ENCODE measurements around the gene TRMT5. TPM values are rescaled to one million over a fixed set of nuclear protein-coding genes. Genes with fewer than 3 reads are reported as not detected.

Gene TRMT5, protein sequence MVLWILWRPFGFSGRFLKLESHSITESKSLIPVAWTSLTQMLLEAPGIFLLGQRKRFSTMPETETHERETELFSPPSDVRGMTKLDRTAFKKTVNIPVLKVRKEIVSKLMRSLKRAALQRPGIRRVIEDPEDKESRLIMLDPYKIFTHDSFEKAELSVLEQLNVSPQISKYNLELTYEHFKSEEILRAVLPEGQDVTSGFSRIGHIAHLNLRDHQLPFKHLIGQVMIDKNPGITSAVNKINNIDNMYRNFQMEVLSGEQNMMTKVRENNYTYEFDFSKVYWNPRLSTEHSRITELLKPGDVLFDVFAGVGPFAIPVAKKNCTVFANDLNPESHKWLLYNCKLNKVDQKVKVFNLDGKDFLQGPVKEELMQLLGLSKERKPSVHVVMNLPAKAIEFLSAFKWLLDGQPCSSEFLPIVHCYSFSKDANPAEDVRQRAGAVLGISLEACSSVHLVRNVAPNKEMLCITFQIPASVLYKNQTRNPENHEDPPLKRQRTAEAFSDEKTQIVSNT
- 17.0 and 17.6 TPM in 2 replicates for total RNA-seq

DNA sequence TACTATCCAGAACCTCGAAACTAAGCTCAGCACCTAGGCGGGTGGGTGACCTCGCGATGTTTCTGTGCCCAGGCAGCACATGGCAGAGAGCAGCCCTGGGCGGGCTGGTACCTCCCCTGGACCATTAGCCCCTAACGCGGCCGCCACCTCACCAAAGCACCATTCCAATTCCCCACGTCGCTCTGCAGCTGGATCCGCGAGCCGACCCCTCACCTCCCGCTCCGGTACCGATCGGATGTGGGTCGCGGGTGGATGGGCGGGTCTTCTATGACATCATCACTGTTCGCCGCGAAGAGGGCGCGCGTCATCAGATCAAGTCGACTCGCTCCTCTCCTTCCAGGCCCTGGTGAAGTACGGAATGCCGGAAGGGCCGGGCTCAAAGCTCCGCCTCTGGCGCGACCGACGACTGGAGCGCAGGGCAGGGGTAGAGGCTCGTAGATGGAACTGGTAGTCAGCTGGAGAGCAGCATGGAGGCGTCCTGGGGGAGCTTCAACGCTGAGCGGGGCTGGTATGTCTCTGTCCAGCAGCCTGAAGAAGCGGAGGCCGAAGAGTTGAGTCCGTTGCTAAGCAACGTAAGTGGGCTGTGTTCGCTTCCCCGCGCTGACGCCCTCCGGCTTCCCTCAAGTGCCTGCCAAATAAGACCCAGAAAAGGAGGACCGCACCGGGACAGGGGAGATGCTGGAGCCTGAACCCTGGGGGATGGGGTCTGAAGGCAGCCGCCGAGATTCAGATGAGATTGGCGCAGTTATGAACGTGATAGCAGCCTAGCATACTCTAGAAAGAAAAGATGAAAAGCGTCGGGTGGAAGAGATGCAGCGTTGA, at the start of gene TRMT5, which contains the start of gene SLC38A6:
TSS of gene TRMT5 (minus strand) at position 269 of the 822 bp plus-strand sequence. CDS start at position 163, 106 bp downstream.
TSS of gene SLC38A6 (plus strand) at position 435 of the 822 bp plus-strand sequence. CDS start at position 468, 33 bp downstream.

Small RNA genes lying within 50 kb of the gene (small RNA-seq; reads per million reads assigned to genes)
- not detected for gene RNU6-398P

Other genes starting within 250 kb of the TRMT5 start
- 29.9 and 50.0 TPM in 2 replicates for gene MNAT1, start 246.3 kb downstream of the TRMT5 start, total RNA-seq
- 47.1 and 65.6 TPM in 2 replicates for gene SLC38A6, start 166 bp upstream of the TRMT5 start, total RNA-seq

All from hair follicle dermal papilla cell (primary cell).